ENCODE results near the gene KCNS1. TPM values are rescaled to one million over a fixed set of nuclear protein-coding genes. Genes with fewer than 3 reads are reported as not detected.

Gene KCNS1
- total RNA-seq, 1 experiment from 2014 or later, result not detected

DNA sequence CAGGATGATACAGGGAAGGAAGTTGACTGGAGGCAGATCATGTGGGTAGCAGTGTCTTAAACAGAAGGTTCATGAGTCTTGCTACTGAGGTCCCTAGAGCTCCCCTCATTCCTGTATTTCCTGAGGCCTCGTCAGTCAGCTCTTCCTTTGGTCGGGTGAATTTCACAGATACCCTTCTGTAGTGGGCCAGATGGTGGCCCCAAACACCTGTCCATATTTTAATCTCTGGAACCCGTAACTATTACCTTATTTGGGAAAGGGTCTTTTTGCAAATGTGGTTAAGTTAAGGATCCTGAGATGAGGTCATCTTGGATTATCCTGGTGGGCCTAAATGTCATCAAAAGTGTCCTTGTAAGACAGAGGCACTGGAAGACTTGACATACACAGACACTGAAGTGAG is 9.6 kb downstream of the KCNS1 start:
- in situ Hi-C loops (cut with HindIII; ENCODE audit: low pct_unique_long_range_greater_than_20kb, low sequenced_read_pairs), result no loop called here
- ATAC-seq (no peak), DNase-seq (ENCODE audit: low read depth, low spot score) (no peak)
- no peak overlapping the region for H3K4me3 ChIP-seq (ENCODE audit: low read depth in 2 of 2, low read length in 2 of 2)
- CTCF ChIA-PET, result no interaction called here
- no peak overlapping the region for H3K27ac ChIP-seq (ENCODE audit: low read length)
- intact Hi-C loops (cut with micrococcal nuclease; ENCODE audit: unreplicated experiment), result loop anchor here (10.0 kb wide), 1 partner anchor 77 kb away; no protein-coding TSS in a partner anchor
- no peaks in the 10 kb centered on the region for H3K9me3 ChIP-seq (ENCODE audit: control insufficient read depth, insufficient read depth, low read depth, low read length)
- POLR2A ChIA-PET, result interaction anchor here (0.6 kb wide), 1 partner anchor 199 kb away, joined by 5 read pairs; no protein-coding TSS in a partner anchor
- H3K4me1 ChIP-seq (ENCODE audit: control insufficient read depth, insufficient read depth, low read length), result no peaks in the 10 kb centered on the region
- TF ChIP-seq, protein P1, sequence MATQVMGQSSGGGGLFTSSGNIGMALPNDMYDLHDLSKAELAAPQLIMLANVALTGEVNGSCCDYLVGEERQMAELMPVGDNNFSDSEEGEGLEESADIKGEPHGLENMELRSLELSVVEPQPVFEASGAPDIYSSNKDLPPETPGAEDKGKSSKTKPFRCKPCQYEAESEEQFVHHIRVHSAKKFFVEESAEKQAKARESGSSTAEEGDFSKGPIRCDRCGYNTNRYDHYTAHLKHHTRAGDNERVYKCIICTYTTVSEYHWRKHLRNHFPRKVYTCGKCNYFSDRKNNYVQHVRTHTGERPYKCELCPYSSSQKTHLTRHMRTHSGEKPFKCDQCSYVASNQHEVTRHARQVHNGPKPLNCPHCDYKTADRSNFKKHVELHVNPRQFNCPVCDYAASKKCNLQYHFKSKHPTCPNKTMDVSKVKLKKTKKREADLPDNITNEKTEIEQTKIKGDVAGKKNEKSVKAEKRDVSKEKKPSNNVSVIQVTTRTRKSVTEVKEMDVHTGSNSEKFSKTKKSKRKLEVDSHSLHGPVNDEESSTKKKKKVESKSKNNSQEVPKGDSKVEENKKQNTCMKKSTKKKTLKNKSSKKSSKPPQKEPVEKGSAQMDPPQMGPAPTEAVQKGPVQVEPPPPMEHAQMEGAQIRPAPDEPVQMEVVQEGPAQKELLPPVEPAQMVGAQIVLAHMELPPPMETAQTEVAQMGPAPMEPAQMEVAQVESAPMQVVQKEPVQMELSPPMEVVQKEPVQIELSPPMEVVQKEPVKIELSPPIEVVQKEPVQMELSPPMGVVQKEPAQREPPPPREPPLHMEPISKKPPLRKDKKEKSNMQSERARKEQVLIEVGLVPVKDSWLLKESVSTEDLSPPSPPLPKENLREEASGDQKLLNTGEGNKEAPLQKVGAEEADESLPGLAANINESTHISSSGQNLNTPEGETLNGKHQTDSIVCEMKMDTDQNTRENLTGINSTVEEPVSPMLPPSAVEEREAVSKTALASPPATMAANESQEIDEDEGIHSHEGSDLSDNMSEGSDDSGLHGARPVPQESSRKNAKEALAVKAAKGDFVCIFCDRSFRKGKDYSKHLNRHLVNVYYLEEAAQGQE (IDR thresholded peaks at IDR 0.05; ENCODE audit: insufficient read depth in 1 of 2, low read depth in 2 of 2, low read length in 1 of 2), result no peak
- TF ChIP-seq POLR2AphosphoS5 (IDR thresholded peaks at IDR 0.05; ENCODE audit: low read depth, low read length) (no peak), TCF7L2 (IDR thresholded peaks at IDR 0.05; ENCODE audit: low read depth, low read length) (no peak), SIN3A (IDR thresholded peaks at IDR 0.05; ENCODE audit: borderline replicate concordance, insufficient read depth, low read depth, low read length) (no peak)
- TF ChIP-seq, protein P2, sequence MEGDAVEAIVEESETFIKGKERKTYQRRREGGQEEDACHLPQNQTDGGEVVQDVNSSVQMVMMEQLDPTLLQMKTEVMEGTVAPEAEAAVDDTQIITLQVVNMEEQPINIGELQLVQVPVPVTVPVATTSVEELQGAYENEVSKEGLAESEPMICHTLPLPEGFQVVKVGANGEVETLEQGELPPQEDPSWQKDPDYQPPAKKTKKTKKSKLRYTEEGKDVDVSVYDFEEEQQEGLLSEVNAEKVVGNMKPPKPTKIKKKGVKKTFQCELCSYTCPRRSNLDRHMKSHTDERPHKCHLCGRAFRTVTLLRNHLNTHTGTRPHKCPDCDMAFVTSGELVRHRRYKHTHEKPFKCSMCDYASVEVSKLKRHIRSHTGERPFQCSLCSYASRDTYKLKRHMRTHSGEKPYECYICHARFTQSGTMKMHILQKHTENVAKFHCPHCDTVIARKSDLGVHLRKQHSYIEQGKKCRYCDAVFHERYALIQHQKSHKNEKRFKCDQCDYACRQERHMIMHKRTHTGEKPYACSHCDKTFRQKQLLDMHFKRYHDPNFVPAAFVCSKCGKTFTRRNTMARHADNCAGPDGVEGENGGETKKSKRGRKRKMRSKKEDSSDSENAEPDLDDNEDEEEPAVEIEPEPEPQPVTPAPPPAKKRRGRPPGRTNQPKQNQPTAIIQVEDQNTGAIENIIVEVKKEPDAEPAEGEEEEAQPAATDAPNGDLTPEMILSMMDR (IDR thresholded peaks at IDR 0.05), result no peak
- BruUV-seq (replicated peaks), result no TSS peak
- H3K36me3 ChIP-seq (ENCODE audit: control insufficient read depth, insufficient read depth, low read length), result no peaks in the 10 kb centered on the region
- H3K27me3 ChIP-seq (ENCODE audit: control insufficient read depth, insufficient read depth, low read length), result no peaks in the 10 kb centered on the region

DNA sequence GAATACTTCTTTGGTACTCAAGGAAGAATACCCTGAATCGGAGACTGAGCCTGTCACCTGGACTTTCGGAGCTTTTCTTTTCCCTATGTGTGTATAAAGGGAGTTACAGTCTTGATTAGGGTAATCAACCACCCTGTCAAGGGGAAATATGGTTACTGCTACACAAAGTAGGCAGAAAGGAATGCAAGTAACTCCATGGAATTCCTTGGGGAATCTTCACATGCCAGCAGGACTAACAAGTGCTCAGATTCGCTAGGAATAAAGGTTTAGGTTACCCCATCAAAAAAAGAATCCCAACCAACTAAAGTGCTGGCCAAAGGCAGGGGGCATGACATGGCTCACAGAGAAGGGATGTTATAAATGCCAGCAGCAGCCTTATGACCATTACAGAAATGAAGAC is 10.4 kb downstream of the KCNS1 start:
- Histone ChIP-seq H3K9me3 (ENCODE audit: control insufficient read depth, insufficient read depth, low read depth, low read length) (no peaks in the 10 kb centered on the region), H3K4me1 (ENCODE audit: control insufficient read depth, insufficient read depth, low read length) (no peaks in the 10 kb centered on the region), H3K27me3 (ENCODE audit: control insufficient read depth, insufficient read depth, low read length) (no peaks in the 10 kb centered on the region), H3K27ac (ENCODE audit: low read length) (no peak overlapping the region), H3K36me3 (ENCODE audit: control insufficient read depth, insufficient read depth, low read length) (no peaks in the 10 kb centered on the region), H3K4me3 (ENCODE audit: low read depth in 2 of 2, low read length in 2 of 2) (no peak overlapping the region)
- DNase-seq (ENCODE audit: low read depth, low spot score), result no peak
- in situ Hi-C loops (cut with HindIII; ENCODE audit: low pct_unique_long_range_greater_than_20kb, low sequenced_read_pairs), result no loop called here
- no peak for ATAC-seq
- intact Hi-C loops (cut with micrococcal nuclease; ENCODE audit: unreplicated experiment), result loop anchor here (10.0 kb wide), 1 partner anchor 76 kb away; no protein-coding TSS in a partner anchor
- ChIA-PET CTCF (no interaction called here), POLR2A (no interaction called here)
- no TSS peak for BruUV-seq (replicated peaks)
- TF ChIP-seq, protein P2 (IDR thresholded peaks at IDR 0.05), result no peak
- TF ChIP-seq, protein P1 (IDR thresholded peaks at IDR 0.05; ENCODE audit: insufficient read depth in 1 of 2, low read depth in 2 of 2, low read length in 1 of 2), result no peak
- no peak for TF ChIP-seq SIN3A (IDR thresholded peaks at IDR 0.05; ENCODE audit: borderline replicate concordance, insufficient read depth, low read depth, low read length)
- TF ChIP-seq TCF7L2 (IDR thresholded peaks at IDR 0.05; ENCODE audit: low read depth, low read length), result no peak
- no peak for TF ChIP-seq POLR2AphosphoS5 (IDR thresholded peaks at IDR 0.05; ENCODE audit: low read depth, low read length)

Measured in Panc1 (cell line).